RKO (cell line): ENCODE results near the gene LIMS2.

Experiments used
- DNase-seq: peaks from one replicate; pipeline ENCODE4 v3.0.0-alpha.2; 2016; ENCODE audit warnings: low spot score

The LIMS2 gene

DNA sequence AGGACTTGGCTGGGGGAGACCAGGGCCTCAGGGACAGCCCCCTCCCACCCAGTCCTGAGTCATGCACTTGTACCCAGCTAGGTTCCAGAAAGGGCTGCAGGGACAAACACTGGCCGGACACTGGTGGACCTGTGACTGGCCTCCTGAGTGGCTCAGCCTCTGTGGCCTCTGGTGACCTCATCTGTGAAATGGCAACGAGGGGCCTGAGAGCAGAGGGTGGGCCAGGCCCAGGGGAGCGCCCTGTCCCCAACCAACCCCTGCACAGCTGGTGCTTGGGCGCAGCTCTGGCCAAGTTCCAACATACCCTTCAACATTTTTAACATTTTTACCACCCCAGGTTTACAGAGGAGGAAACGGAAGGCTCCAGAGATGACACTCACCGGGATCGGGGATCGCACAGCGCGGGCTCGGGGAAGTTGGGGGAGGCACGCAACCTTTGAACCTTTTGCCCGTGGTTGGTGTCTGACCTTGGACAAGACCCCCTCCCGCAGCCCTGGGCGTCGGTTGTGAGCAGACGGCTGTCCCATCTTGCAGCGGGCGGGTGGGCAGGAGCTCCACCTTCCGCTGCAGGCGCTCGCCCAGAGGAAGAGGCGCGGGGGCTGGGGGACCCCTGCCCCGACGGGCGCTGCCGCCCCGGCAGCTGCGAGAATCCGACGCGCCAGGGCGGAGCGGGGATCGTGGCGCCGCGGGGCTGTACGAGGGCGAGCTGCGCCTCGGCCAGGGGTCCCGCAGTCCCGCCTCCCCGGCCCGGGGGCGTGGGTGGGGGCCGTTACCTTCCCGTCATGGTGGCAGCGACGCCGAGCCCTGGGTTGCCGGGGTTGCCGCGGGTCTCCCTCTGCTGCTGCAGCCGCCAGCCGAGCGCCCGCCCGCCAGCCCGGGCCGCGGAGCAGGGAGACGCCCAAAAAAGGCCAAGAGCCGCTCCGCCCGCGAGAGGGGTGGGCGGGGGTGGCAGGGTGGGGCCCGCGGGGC, 805 bp downstream of the LIMS2 start:
- no peak for DNase-seq

DNA sequence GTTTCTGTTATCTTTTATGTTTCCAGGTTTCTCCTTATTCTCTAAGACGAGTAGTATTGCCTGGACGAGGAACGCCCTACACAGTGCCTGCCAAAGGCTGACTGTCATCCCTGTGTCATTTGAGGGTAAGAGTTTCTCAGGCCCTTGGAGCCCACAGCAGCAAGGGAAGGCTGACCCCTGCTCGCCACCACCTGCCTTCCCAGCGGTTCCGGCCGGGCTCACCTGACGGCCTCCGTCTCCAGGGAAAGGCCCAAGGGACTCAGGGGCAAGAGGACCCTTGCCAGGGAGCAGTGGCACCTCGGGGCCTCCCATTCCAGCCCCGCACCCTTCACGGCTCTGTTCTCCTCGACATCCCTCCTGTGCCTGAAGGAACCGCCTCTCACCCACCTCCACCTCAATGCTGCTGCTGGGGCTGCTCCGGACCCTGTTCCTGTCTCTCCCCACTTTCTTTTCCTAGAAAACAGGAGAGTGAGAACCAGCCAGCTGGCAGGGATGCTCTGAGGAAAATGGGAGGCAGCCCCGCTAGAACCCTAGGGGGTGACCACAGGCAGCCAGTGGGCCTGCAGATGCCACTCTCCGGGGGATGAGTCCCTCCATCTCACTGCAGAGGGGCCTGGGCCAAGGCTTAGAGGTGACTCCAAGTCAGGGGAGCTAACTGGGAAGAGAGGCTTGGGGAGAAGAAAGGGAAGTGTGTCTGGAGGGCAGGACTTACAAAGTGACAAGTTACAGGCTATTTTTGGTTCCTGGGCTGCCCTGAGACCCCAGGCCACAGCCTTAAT, 1.9 kb downstream of the LIMS2 start:
- DNase-seq = no peak

DNA sequence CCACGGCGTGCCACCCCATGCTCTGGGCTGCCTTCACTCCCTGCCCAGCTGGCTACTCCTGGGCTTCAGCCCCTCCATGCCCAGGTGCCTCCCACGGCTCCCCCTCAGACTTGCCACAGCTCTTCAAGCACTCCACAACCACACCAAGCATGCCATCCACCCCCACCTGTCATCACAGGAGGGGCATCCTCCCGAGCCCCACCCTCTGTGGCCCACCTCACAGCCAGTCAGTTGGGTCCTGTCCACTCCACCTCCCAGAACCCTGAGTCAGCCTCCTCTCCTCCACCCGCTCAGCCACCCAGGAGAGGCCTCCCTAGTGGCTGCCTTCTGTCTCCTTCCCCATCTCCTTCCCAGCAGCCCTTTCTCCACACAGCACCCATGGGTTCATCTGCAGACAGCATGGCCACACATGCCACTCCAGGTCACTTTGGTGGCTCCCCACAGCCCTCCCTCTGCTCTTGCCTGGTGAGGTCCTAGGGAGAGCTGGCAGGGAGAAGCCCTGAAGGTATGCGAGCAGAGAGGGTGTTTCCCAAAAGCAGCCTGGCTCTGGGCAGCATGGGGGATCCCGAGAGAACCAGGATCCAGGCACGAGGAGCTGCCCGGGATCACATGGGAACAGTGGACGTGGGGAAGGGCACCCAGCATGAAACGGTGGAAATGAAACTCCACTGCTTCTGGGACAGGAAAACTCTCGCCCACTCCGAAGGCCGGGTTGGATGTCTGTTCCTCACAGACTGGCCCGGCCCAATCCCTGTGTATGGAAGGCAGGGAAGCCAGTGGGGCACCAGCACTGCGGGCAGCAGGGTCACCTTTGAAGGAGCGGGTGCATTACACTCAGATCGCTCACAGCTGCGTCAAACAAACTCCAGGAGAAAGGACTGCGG, 2.7 kb downstream of the LIMS2 start:
- DNase-seq = no peak

DNA sequence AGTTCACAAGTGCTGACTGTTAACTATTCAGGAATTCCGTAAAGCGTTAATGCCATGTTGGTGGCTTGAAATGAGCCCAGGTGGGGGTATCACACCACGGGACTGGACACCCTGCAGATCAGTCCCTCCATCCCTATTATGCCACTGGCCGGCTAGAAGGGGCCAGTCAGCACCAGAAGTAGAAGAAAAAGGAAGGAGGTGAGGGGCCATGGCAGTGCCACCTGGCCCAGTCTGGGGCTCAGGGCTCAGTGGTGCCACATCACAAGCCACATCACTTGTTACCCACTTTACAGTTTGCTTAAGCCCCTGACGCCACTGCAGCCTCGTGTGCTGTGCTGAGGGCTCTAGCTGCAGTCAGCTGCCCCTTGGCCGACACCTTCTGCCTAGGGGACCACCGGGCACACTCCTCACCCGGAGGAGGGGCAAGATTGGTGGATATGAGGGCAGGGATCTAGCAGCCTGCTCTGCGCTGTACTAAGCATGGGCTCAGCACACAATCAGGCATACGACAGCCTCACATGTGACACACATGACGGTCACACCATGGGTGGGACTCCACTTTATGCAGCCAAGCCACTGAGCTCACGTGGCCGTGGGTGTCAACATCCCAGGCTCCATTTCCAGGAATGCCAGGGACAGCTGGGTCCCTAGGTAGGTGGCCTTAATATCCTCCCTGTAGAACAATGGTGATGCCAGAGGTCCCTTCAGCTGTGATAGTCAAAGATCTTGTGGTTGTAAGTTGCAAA, 3.6 kb downstream of the LIMS2 start:
- no peak for DNase-seq

DNA sequence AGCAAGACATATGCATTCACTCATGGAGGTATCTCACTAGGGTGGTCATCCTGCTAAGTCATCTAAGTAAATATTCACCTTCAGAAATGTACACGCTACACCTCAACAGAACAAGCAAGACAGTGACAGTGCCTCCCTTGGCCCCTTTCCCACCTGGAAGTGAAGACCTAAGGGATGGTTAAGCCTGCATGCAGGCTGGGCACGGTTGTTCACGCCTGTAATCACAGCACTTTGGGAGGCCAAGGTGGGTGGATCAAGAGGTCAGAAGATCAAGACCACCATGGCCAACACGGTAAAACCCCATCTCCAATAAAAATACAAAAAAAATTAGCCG, 4.4 kb downstream of the LIMS2 start:
- DNase-seq = no peak

DNA sequence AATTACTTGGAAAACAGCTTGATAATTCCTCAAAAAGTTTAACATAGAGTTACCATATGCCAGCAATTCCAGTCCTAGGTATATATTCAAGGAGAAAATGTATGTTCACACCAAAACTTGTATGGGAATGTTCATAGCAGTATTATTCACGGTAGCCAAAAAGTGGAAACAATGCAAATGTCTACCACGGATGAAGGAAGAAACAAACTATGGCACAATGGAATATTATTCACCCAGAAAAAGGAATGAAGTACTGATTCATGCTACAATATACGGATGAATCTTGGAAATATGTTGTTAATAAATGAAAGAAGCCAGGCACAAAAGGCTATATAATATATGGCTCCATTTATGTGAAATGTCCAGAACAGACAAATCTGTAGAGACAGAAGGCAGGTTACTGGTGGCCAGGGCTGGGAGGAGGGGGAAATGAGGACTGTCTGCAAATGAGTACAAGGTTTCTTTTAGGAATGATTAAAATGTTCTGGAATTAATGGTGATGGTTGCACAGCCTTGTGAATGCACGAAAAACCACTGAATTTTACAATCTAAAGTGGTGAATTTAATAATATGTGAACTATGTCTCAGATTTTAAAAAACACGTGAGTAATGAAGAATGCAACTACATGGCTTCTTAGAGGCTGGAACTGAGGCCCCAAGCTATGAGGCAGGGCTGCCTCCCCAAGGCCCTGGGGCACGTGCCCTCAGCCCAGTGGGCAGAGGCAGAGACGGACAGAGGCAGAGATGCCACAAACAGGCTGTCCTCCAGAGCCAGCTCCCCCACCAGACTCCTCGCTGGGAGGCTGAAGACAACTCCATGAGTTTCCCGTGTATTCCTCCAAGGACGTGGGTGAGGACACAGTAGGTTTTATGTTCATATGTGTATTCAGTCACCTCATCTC, 5.0 kb downstream of the LIMS2 start:
- no peak for DNase-seq

DNA sequence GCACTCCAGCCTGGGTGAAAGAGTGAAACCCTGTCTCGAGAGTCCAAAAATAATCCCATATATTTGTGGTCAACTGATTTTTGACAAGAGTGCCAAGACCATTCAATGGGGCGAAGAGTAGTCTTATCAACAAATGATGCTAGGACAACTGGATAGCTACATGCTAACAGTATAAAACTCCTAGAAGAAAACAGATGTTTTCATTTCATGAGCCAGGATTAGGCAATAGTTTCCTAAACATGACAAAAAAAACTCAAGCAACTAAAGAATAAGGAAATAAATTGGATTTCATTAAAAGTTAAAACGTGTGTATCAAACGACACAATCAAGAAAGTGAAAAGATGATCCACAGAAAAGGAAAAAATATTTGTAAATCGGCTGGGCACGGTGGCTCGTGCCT, 6.3 kb downstream of the LIMS2 start:
- no peak for DNase-seq

DNA sequence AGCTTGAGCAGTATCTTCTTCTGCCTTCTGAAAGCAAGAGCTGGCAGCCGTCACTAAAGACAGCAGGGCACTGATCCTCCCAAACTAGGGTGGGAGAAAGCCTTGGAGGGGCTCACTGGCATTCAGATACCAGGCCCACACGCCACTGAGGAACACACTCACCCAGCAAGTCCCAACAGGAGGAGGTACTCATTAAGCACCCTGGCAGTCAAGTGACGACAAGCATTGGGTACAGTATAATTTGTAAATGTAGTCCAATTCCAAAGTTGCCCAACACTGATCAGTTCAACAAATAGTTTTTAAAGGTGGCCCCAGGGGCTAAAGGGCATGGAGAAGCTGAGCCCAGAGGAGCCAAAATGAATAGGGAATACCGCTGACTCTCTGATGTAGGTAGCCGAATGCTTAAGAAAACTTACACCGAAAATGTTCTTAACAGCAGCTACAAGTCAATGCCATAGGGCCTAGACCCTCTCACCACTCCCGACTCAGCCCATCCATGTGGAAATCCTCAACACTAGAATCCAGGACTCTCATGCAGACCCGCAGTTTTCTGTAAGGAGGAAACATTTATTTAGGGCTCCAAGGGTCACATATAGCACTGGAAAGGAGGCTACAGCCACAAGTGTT, 9.9 kb downstream of the LIMS2 start:
- DNase-seq = no peak

DNA sequence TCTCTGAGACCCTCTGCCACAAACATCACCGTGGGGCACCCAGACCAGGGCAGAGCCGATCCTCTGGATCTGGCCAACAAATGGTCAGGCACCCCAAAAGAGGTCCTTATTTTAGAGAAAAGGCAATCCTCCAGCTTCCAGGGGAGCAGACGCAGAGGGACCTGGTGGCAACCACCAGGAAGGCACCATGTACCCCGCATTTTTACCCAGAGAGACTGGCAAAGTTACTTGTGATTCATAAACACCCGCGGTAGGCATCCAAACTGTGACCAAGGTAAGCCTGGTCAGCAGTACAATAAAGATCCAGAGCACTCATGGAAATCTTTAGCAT, 10.5 kb downstream of the LIMS2 start:
- DNase-seq = no peak

DNA sequence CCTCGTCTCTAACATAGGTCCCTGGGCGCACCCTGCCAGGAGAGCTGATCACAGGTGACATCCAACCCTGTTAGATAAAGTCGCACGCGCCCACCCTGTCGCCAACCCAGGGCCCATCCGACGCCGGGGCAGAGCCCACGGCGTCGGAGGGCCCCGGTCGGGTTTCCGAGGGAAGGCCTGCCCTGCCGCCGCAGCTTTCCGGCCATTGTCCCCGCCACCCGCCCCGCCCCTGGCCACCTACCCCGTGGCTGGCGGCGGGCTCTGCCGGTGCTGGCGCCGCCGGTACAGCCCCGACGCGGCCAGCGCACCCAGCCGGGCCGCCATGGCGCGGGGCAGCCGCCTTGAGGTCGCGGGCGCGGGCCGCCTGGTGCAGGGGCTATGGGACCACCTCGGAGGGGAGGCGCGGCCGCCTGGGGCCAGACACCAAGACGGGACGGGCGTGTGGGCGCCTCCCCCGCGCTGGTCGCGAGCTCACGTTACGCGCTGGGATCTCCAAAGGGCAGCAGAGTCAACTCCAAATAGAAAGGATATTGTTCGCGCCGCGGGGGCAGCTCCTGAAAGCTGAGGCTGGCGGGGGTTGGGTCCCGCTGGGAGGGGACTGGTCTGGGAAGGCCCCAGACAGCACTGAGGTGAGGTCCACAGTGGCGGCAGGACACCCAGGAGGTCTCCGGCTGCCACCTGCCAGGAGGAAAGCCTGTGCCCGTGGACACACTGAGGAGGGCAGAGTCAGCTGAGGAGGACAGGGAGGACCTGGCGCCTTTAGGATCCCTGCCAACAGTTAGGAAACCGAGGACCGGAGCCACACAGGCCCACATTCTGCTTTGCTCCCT, 11.1 kb downstream of the LIMS2 start:
- no peak for DNase-seq

DNA sequence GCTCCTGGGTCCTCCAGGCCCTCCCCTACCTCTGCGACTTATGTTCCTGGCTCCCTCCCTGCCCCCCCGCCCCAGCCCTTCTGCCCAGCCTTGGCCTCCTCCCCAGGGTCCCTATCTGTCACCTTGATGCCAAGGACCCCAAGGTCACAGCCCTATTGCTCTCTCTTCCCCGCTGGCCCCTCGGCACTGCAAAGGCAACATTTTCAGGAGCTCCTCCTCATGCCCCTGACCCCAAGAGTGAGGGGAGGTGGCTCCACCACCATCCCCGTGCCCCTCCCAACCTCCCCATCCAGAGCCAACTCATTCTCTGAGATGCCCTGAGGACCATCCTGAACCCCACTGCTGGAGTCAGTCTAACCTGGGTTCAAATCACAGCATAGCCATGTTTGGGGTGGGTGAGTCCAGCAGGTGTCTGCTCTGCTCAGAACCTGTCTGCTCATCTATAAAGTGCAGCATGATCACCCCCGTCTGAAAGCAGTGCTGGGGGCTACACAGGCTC, 11.7 kb downstream of the LIMS2 start:
- DNase-seq = no peak

DNA sequence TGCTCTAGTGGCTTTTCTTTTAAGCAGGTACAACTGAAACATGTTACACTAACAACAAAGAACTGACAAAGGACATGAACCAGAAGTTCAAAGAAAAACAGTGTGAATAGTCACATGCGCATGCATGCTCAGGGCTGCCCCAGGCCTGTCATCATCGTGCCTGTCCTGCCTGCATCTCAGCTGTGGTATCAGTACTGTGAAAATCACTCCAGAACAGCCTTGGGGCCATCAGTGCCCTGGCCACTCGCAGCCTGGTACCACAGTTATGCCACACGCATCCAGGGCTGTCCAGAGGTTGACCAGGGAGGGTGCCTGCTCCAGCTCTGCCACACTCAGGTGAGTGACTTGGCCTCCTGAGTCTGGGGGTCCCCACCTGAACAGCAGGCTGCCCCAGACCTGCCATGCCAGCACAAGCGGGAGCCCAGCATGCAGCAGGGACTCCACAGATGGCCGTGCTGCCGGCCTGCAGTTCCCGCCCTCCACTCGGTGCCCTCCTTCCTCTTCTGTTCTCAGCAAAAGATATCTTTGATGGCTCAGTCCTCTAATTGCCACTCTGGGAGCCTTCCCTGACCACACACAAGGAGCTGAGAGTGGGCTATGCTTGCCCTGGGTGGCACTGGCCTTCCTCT, 12.3 kb downstream of the LIMS2 start:
- no peak for DNase-seq

DNA sequence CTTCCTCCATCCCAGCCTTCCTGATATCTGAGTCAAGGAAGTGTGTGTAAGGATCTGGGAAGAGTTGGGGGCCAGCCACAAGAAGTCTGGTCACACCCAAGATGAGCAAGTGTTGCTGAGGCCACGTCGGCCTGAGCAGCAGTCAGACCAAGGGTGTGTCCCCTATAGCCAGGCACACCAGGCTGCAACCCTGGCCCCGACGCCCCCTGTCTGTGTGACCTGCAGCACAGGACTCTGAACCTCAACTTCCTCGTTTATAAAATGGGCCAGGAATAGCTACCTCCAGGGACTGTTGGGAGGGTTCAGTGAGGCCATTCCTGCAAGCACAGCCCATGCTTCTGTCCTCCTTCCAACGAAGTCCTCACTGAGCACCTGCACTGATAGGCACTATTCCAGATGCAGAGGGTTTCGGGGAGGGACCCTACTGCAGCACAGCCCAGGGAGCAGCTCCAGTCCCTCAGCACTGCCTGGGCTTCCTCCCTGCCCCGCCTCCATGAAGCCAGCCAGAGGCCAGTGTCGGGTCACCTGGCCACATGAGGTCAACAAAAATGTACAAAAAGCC, 13.3 kb downstream of the LIMS2 start:
- DNase-seq = no peak

DNA sequence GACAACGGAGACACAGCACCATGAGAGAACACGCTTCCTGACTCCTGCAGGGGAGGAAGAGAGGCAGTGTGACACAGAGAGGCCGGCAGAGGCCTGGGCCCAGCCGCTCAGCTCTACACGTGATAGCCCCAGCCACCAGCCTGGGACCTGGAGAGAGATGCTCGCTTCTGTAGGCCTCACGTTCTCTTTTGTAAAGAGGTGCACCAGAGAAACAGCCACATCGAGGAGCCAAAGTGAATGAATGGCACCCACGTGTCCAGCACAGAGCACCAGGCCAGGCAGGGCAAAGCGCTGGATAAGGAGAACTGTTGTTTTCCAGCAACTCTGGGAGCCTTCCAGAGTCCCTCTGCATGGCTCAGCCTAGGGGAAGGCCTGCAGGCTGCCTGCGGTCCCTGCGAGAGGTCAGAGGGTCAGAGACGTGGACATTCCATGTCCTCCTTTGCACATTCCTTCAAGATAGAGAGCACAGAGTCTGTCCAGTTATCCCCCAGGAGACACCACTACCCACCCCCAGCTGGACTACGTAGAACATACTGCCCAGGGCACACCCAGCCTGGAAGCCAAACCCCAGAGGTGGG, 14.2 kb downstream of the LIMS2 start:
- DNase-seq = no peak

DNA sequence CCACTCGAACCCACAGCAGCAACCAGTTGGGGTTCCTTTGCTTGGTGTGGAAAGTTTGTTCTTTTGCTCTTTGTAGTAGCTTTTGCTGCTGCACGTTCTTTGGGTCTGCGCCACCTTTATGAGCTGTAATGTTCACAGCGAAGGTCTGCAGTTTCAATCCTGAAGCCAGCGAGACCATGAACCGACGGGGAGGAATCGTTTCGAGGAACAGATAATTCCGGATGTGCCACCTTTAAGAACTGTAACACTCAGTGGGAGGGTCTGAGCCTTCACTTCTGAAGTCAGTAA, 15.1 kb downstream of the LIMS2 start:
- DNase-seq = no peak

DNA sequence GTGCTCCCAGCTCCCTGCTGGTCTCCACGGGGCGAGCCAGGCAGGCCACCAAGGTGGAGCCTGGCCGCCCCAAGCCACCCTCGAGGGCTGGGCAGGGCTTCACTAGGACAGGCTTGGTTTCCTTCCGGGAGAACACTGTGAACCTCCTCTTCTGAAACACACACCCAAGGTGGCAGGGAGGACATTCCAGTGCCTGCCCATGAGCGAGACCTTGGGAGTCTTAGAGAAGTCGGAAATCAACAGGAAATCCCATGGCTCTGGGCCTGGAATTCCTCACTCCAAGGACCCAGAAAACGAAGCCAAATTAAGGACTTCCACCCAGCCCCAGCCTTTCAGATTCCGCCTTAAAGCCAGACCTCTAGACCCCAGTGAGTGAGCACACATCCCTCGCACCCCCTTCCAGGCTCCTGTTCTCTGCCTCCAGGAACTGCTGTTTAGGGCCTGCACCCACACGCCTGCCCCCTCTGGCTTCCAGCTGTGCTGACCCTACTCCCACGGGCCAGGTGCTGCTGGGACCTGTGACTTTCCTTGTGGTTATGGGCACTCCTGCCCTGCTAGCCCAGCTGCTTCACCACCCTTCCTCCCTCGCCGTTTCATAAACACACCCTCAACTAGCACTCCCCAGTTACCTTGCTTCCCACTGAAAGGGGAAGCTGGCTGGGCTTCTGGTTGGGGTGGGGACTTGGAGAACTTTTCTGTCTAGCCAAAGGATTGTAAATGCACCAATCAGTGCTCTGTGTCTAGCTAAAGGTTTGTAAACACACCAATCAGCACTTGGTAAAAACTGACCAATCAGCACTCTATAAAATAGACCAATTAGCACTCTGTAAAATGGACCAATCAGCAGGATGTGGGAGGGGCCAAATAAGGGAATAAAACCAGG, 15.7 kb downstream of the LIMS2 start:
- no peak for DNase-seq
